Thoracic aorta (tissue), 2 donors: ENCODE measurements around the gene MYNN. TPM values are rescaled to one million over a fixed set of nuclear protein-coding genes. Genes with fewer than 3 reads are reported as not detected.

Source experiments
- ATAC-seq: fragments of 150-250 bp; one replicate; pipeline ENCODE4 v1.8.0; 2017; ENCODE audit warnings: low read depth; ENCODE audit not compliant: insufficient number of reproducible peaks, low FRiP score
- DNase-seq: peaks from one replicate; pipeline ENCODE4 v3.0.0-alpha.2; 2020; ENCODE audit warnings: low spot score
- H3K27ac ChIP-seq, 2 donors: fragments of 200-600 bp; sonication (generic); 1 replicate in 1 of 2; 2 replicates in 1 of 2; pipeline ENCODE4 v1.5.1; 2016; ENCODE audit warnings: mild to moderate bottlenecking in 2 of 2, moderate library complexity in 2 of 2
- H3K27me3 ChIP-seq: fragments of 200-600 bp; sonication (generic); replicated peaks from 2 replicates; pipeline ENCODE4 v1.6.0; 2016; ENCODE audit warnings: mild to moderate bottlenecking; ENCODE audit not compliant: insufficient read depth
- H3K36me3 ChIP-seq: fragments of 200-600 bp; sonication (generic); one replicate; pipeline ENCODE4 v1.5.1; 2016
- H3K4me1 ChIP-seq, 2 donors: fragments of 200-600 bp; sonication (generic); 1 replicate in 1 of 2; 2 replicates in 1 of 2; pipeline versions ENCODE4 v1.5.1 to v1.6.0; 2016; ENCODE audit warnings: low read depth in 2 of 2, mild to moderate bottlenecking in 1 of 2; ENCODE audit not compliant: control insufficient read depth in 1 of 2
- H3K4me3 ChIP-seq: fragments of 200-600 bp; sonication (generic); 2 replicates; pipeline ENCODE4 v1.5.1; 2016; ENCODE audit warnings: mild to moderate bottlenecking
- H3K9me3 ChIP-seq: fragments of 200-600 bp; sonication (generic); 2 replicates; pipeline ENCODE4 v1.5.1; 2016
- CTCF ChIP-seq: fragments of 200-600 bp; sonication (generic); IDR thresholded peaks from one replicate; pipeline ENCODE4 v1.5.1; 2019; ENCODE audit warnings: antibody characterized with exemption
- total RNA-seq, 2 donors: library from RNA; depleted of rRNA; stranded (reverse); fragments of >200 nt; gene quantifications; one replicate each; pipeline versions ENCODE4 v1.1.0 to v1.2.3, GENCODE V29; 2016

MYNN gene
- total RNA-seq, 2 donors from 2014 or later, result 10.8 to 14.3 TPM

- DNase-seq, result no peak
- no peak for TF ChIP-seq CTCF
- peaks cover 0 to 16% of the 10 kb centered on the region in 2 donors for H3K4me1 ChIP-seq
Observed at GRCh38 chr3:169811631-169812331, 38.6 kb downstream of the MYNN start.

GRCh38 chr3:169812332-169813235, 39.4 kb downstream of the MYNN start, which contains the start of the genes LRRC34 and LRRIQ4:
TSS of gene LRRC34 (minus strand) at chr3:169812904. CDS start at chr3:169812548, 356 bp downstream.
TSS of gene LRRIQ4 (plus strand) at chr3:169812870. CDS start at chr3:169821922, 9,052 bp downstream.
- no peaks in the 10 kb centered on the region for H3K9me3 ChIP-seq
- no peaks in the 10 kb centered on the region for H3K27me3 ChIP-seq
- ATAC-seq (peak; percentile 66), DNase-seq (peak; percentile 28)
- H3K4me3 ChIP-seq, result peak within 1 kb of the TSS; percentile 74
- H3K27ac ChIP-seq, result peak within 1 kb of the TSS; percentile 31 to 72
- peaks cover 0 to 16% of the 10 kb centered on the region in 2 donors for H3K4me1 ChIP-seq
- TF ChIP-seq CTCF, result no peak
- no peaks in the 10 kb centered on the region for H3K36me3 ChIP-seq

More at GRCh38 chr3:169811631-169812331, 38.6 kb downstream of the MYNN start:
- Histone ChIP-seq H3K27ac (peak overlapping the region; percentile 31 to 72), H3K9me3 (no peaks in the 10 kb centered on the region), H3K27me3 (no peaks in the 10 kb centered on the region), H3K4me3 (peak overlapping the region; percentile 74), H3K36me3 (no peaks in the 10 kb centered on the region)
- ATAC-seq, result no peak

DNA sequence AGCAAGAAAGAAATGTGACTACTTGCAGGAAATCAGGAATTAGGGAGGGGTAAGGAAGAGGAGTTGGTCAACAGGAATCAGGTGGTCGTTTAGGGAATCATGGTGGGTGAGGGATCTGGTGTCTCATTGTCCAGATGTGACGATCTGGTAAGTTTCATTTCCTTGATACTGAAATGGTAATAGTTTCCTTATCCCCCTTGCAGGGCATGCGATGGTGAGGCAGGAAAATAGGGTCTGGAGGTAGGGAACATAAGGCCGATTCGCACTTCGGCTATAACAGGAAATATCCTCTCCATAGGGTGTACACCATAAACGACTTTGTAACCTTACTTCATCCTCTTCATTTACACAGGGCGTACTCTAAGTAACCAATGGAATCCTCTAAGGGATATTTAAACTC, 40.1 kb downstream of the MYNN start:
- peak overlapping the region; percentile 74 for H3K4me3 ChIP-seq
- H3K27ac ChIP-seq, result no peak overlapping the region

GRCh38 chr3:169813757-169814517, 40.7 kb downstream of the MYNN start:
- no peak for TF ChIP-seq CTCF
- Histone ChIP-seq H3K27ac (no peak overlapping the region), H3K36me3 (no peaks in the 10 kb centered on the region), H3K27me3 (no peaks in the 10 kb centered on the region), H3K9me3 (no peaks in the 10 kb centered on the region), H3K4me1 (peaks cover 0 to 16% of the 10 kb centered on the region in 2 donors), H3K4me3 (peak overlapping the region; percentile 74)
- ATAC-seq (no peak), DNase-seq (no peak)

More for the DNA sequence above, 40.1 kb downstream of the MYNN start:
- DNase-seq (no peak), ATAC-seq (no peak)
- no peaks in the 10 kb centered on the region for H3K27me3 ChIP-seq
- peaks cover 0 to 16% of the 10 kb centered on the region in 2 donors for H3K4me1 ChIP-seq
- H3K36me3 ChIP-seq, result no peaks in the 10 kb centered on the region
- no peak for TF ChIP-seq CTCF
- no peaks in the 10 kb centered on the region for H3K9me3 ChIP-seq
